ENCODE data around the gene RPS6KA2. TPM values are rescaled to one million over a fixed set of nuclear protein-coding genes. Genes with fewer than 3 reads are reported as not detected.

RPS6KA2 gene
- total and polyA plus RNA-seq, 2 experiments from 2014 or later = 19.3 to 24.0 TPM

DNA sequence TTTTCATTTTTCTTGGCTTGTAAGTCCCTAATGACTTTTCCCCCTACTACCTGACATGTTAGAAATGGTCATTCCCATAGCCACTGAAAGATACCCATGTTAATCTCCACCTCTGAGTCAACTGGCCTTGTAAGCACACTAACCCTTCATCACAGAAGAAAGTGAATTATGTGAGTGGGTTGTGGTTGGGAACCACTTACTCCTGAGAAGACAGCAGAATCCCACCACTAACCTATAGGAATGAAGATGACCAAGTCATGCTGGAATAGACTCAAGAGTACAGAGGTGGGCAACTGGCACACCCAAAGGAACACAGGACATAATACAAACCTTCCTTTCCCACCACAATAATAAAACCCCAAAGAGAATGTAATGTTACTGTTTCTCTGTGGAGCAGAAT is 70.7 kb downstream of the RPS6KA2 start:
- H3K4me3 ChIP-seq = no peak overlapping the region
- H3K27me3 ChIP-seq = no peaks in the 10 kb centered on the region
- no peak overlapping the region for H3K27ac ChIP-seq
- no peaks in the 10 kb centered on the region for H3K9me3 ChIP-seq (ENCODE audit: low read depth)
- no peak for DNase-seq (ENCODE audit: low read depth in 1 of 2, low spot score in 1 of 2)
- no peak for TF ChIP-seq CTCF (IDR thresholded peaks at IDR 0.05; ENCODE audit: low read depth, low read length)
- H3K36me3 ChIP-seq = no peaks in the 10 kb centered on the region
- H3K4me1 ChIP-seq (ENCODE audit: low read depth) = no peaks in the 10 kb centered on the region

DNA sequence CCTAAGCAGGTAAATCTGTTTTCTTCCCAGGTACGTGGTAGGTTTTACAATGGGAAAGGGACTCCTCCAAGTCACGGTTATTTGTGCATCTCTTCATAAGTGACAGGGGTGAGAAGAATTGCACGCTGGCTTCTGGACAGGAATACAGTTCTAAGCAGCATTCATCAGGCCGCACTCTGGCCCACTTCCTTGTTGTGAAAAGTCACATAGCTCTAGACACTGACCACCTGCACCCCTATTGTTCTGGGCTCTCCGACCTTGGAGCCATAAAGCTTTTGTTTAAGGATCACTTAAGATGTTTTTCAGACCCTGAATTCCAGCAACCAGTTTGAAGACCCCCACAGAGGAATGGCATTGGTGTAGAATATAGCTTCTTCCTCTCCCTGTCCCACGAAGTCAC is 72.0 kb downstream of the RPS6KA2 start:
- DNase-seq (ENCODE audit: low read depth in 1 of 2, low spot score in 1 of 2) = no peak
- H3K4me3 ChIP-seq = no peak overlapping the region
- no peaks in the 10 kb centered on the region for H3K36me3 ChIP-seq
- no peak for TF ChIP-seq CTCF (IDR thresholded peaks at IDR 0.05; ENCODE audit: low read depth, low read length)
- H3K27me3 ChIP-seq = no peaks in the 10 kb centered on the region
- no peak overlapping the region for H3K27ac ChIP-seq
- H3K9me3 ChIP-seq (ENCODE audit: low read depth) = no peaks in the 10 kb centered on the region
- no peaks in the 10 kb centered on the region for H3K4me1 ChIP-seq (ENCODE audit: low read depth)

- H3K4me1 ChIP-seq (ENCODE audit: low read depth) = no peaks in the 10 kb centered on the region
- H3K27me3 ChIP-seq = no peaks in the 10 kb centered on the region
- H3K4me3 ChIP-seq = no peak overlapping the region
- no peak for DNase-seq (ENCODE audit: low read depth in 1 of 2, low spot score in 1 of 2)
- H3K36me3 ChIP-seq = no peaks in the 10 kb centered on the region
- TF ChIP-seq CTCF (IDR thresholded peaks at IDR 0.05; ENCODE audit: low read depth, low read length) = no peak
- no peak overlapping the region for H3K27ac ChIP-seq
- no peaks in the 10 kb centered on the region for H3K9me3 ChIP-seq (ENCODE audit: low read depth)
Measured at GRCh38 chr6:166554316-166554715, 72.7 kb downstream of the RPS6KA2 start.

DNA sequence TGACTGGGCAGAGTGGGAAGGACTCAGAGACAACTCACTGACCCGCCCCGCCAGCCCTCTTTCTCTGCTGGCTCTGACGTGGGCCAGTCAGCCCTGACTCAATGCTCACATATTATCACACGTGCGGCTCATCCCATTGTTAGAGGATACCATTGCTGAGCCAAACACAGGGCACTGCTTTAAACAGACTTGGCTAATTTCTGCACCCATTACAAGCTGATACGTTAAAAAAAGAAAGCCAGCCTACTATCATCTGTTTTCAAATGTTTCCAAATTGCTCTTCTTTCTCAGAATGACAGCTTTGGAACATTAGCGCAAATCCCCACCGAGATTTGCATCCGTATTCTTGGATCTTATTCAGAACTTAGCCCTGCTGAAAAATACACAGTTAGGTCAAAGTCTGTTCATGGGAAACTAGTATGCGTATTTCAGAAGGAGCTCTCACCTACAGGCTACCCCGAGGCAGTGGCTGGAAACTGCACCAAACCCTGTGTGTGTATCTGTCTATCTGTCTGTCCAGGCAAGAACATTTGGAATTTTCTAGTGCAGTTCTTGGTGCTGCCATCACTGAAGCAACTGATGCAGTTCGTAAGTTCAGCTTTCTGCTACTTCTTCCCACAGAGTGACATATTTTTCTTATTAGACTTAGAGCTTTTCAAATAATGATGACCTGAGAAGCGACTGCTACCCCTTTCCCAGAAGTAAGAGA is 73.3 kb downstream of the RPS6KA2 start:
- Histone ChIP-seq H3K27ac (no peak overlapping the region), H3K4me1 (ENCODE audit: low read depth) (no peaks in the 10 kb centered on the region), H3K36me3 (no peaks in the 10 kb centered on the region), H3K27me3 (no peaks in the 10 kb centered on the region), H3K4me3 (no peak overlapping the region), H3K9me3 (ENCODE audit: low read depth) (no peaks in the 10 kb centered on the region)
- no peak for TF ChIP-seq CTCF (IDR thresholded peaks at IDR 0.05; ENCODE audit: low read depth, low read length)
- DNase-seq (ENCODE audit: low read depth in 1 of 2, low spot score in 1 of 2) = peak in 1 of 2 donors; percentile 81

DNA sequence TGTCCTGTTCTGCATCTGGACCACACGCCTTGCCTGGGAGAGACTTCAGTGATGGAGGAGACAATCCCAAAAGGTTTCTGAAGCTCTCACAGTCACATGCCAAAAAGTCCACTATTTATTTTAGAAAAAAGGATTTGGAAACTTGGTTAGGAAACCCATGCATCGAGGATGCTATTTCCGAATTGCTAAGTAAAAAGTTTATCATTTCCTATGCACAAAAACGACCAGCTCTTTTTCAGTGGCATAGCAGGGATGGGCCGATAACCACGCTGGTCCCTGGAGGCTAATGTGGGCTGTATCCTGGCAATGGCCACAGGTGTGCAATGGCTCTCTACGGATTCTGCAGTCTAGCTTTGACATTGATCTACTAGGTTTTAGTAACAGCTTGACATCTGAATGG is 74.5 kb downstream of the RPS6KA2 start:
- Histone ChIP-seq H3K27me3 (no peaks in the 10 kb centered on the region), H3K9me3 (ENCODE audit: low read depth) (no peaks in the 10 kb centered on the region)

More for the DNA sequence above, 74.5 kb downstream of the RPS6KA2 start:
- Histone ChIP-seq H3K27ac (no peak overlapping the region), H3K4me3 (no peak overlapping the region), H3K36me3 (no peaks in the 10 kb centered on the region), H3K4me1 (ENCODE audit: low read depth) (no peaks in the 10 kb centered on the region)
- no peak for DNase-seq (ENCODE audit: low read depth in 1 of 2, low spot score in 1 of 2)
- TF ChIP-seq CTCF (IDR thresholded peaks at IDR 0.05; ENCODE audit: low read depth, low read length) = no peak
